Measurements from ENCODE around the gene ATG14. TPM values are rescaled to one million over a fixed set of nuclear protein-coding genes. Genes with fewer than 3 reads are reported as not detected.

The ATG14 gene
- total and polyA plus RNA-seq, 2 of the 13 experiments (the other 11 are each of a cell fraction or from before 2014, with no cell fraction given): 7.2 to 9.1 TPM

DNA sequence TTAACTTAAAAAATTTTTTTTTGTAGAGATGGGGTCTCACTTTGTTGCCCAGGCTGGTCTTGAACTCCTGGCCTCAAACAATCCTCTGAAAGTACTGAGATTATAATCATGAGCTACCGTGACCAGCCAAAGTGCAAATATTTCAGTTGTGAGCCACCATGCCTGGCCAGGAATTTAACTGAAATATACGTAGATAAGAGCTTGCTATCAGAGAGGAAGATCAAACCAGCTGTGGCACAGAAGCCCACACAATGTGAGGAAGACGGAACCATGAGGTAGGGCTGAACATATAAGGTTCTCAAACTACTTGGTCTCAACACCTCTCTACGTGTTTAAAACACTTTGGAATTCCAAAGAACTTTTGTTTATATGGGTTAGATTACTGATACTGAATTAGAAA, 29.1 kb downstream of the ATG14 start:
- Histone ChIP-seq H3K4me3 (replicated peaks in 1 of 3; ENCODE audit: insufficient read depth in 1 of 3, low read depth in 2 of 3, low read length in 3 of 3) (no peak overlapping the region), H3K9ac (ENCODE audit: insufficient read depth, low read depth, low read length) (no peak overlapping the region), H3K27me3 (ENCODE audit: control insufficient read depth in 1 of 2, insufficient read depth in 2 of 2, low read length in 2 of 2) (no peaks in the 10 kb centered on the region), H3K27ac (ENCODE audit: extremely low read length, insufficient read depth, low read length) (no peak overlapping the region), H3K79me2 (ENCODE audit: insufficient read depth, low read length) (no peaks in the 10 kb centered on the region), H3K4me1 (ENCODE audit: insufficient read depth, low read length) (peaks cover 14% of the 10 kb centered on the region), H2AFZ (ENCODE audit: low read length) (no peak overlapping the region), H3K4me2 (ENCODE audit: low read depth, low read length) (no peak overlapping the region), H3K36me3 (replicated peaks in 1 of 2; ENCODE audit: control insufficient read depth in 1 of 2, insufficient read depth in 2 of 2, low read length in 2 of 2) (peaks cover 10 to 52% of the 10 kb centered on the region in 2 experiments), H3K9me3 (ENCODE audit: low read length) (no peaks in the 10 kb centered on the region), H4K20me1 (ENCODE audit: insufficient read depth, low read length) (no peaks in the 10 kb centered on the region)
- no peak for ATAC-seq
- intact Hi-C loops (cut with micrococcal nuclease; ENCODE audit: unreplicated experiment): no loop called here
- in situ Hi-C loops (cut with HindIII; ENCODE audit: extremely low pct_ligation_motif_present, low pct_unique_long_range_greater_than_20kb): no loop called here
- CTCF ChIA-PET (ENCODE audit: low intra/inter-chr PET ratio, low total read pairs): no interaction called here
- POLR2A ChIA-PET: no interaction called here
- no peak for TF ChIP-seq SRSF1 (optimal IDR thresholded peaks at IDR 0.05; ENCODE audit: low read depth, low read length)
- TF ChIP-seq SIX4 (CRISPR knock-in tag; IDR thresholded peaks at IDR 0.05): no peak
- no peak for TF ChIP-seq ZNF781 (CRISPR knock-in tag; IDR thresholded peaks at IDR 0.05; ENCODE audit: borderline replicate concordance, not compliant biosample characterization)
- TF ChIP-seq, protein P1, sequence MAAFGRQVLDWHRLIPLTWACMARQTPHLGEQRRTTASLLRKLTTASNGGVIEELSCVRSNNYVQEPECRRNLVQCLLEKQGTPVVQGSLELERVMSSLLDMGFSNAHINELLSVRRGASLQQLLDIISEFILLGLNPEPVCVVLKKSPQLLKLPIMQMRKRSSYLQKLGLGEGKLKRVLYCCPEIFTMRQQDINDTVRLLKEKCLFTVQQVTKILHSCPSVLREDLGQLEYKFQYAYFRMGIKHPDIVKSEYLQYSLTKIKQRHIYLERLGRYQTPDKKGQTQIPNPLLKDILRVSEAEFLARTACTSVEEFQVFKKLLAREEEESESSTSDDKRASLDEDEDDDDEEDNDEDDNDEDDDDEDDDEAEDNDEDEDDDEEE (CRISPR knock-in tag; IDR thresholded peaks at IDR 0.05): no peak
- TF ChIP-seq, protein P2, sequence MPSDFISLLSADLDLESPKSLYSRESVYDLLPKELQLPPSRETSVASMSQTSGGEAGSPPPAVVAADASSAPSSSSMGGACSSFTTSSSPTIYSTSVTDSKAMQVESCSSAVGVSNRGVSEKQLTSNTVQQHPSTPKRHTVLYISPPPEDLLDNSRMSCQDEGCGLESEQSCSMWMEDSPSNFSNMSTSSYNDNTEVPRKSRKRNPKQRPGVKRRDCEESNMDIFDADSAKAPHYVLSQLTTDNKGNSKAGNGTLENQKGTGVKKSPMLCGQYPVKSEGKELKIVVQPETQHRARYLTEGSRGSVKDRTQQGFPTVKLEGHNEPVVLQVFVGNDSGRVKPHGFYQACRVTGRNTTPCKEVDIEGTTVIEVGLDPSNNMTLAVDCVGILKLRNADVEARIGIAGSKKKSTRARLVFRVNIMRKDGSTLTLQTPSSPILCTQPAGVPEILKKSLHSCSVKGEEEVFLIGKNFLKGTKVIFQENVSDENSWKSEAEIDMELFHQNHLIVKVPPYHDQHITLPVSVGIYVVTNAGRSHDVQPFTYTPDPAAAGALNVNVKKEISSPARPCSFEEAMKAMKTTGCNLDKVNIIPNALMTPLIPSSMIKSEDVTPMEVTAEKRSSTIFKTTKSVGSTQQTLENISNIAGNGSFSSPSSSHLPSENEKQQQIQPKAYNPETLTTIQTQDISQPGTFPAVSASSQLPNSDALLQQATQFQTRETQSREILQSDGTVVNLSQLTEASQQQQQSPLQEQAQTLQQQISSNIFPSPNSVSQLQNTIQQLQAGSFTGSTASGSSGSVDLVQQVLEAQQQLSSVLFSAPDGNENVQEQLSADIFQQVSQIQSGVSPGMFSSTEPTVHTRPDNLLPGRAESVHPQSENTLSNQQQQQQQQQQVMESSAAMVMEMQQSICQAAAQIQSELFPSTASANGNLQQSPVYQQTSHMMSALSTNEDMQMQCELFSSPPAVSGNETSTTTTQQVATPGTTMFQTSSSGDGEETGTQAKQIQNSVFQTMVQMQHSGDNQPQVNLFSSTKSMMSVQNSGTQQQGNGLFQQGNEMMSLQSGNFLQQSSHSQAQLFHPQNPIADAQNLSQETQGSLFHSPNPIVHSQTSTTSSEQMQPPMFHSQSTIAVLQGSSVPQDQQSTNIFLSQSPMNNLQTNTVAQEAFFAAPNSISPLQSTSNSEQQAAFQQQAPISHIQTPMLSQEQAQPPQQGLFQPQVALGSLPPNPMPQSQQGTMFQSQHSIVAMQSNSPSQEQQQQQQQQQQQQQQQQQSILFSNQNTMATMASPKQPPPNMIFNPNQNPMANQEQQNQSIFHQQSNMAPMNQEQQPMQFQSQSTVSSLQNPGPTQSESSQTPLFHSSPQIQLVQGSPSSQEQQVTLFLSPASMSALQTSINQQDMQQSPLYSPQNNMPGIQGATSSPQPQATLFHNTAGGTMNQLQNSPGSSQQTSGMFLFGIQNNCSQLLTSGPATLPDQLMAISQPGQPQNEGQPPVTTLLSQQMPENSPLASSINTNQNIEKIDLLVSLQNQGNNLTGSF (CRISPR knock-in tag; IDR thresholded peaks at IDR 0.05): no peak
- no TSS peak for BruUV-seq (replicated peaks)
- DNase-seq (ENCODE audit: low spot score): no peak
- FAIRE-seq: no peak
- WGBS (ENCODE audit: low lambda C conversion rate): 95% methylated on average over 4 of the region's 4 CpGs

Measured in HepG2 (cell line).